HG03097 (cell line): ENCODE data around the gene GALNT15.

ENCODE experiments used
- ATAC-seq: cut with Tn5 transposase; IDR thresholded peaks from one replicate; pipeline ENCODE4 v1.9.1; 2021; ENCODE audit not compliant: unreplicated experiment, low FRiP score

Gene GALNT15

DNA sequence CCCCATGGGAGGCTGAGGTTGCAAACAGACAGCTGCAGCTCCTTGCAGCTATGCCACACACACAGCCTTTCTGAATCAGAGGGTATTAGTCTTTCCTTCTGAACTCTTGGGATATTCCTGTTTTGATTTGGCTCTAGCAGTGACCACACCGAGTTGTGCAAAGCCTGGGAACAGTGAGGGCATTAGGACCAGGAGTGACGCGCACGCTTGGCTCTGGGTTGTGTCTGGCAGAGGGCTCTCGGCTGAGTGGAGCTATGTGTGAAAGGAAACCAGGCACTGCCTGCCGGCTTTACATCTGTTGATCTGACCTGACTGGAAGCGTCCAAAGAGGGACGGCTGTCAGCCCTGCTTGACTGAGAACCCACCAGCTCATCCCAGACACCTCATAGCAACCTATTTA is at the start of gene GALNT15:
Gene GALNT15 (plus strand): TSS at position 292 of the 400 bp plus-strand sequence. CDS start 472 bp downstream, outside the sequence.
- ATAC-seq, result no peak

DNA sequence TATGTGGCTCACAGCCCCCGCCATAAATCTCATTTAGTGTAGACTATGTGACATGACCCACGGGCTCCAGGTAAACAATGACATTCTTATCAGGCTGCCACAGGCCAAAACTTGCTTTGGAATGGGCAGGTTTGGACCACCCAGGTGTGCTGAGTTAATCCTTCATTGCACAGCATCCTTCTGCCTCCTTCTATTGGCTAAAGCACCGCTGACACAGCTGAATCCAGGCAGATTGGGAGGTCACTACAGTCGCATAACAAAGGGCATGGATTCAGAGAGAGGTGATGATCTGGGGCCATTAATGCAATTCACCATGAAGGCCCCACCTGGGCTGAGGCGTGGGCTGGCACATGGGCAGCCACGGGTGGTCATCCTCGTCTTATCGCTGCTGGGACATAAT is 47.8 kb upstream of the GALNT15 start:
- no peak for ATAC-seq

DNA sequence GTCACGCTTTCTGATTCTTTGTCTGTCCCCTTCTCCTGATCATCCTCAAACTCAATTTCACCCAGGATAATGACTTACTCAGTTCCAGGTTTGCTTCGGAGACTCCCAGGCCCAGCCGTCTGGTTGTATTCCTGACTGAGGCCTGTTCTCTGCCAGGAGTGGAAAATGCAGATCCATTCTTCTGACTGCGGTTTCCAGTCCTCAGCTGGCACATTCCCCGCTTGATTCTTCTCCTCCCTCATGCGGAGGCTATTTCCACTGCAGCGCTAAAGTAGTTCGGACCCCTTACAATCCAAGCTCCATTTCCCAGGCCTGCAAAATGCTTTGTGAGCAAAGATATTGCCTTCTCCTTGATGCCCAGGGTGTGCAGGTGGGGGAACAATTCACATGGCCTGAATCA is 47.2 kb upstream of the GALNT15 start:
- no peak for ATAC-seq

GRCh38 chr3:16130066-16130465 is 44.4 kb upstream of the GALNT15 start:
- ATAC-seq, result no peak

DNA sequence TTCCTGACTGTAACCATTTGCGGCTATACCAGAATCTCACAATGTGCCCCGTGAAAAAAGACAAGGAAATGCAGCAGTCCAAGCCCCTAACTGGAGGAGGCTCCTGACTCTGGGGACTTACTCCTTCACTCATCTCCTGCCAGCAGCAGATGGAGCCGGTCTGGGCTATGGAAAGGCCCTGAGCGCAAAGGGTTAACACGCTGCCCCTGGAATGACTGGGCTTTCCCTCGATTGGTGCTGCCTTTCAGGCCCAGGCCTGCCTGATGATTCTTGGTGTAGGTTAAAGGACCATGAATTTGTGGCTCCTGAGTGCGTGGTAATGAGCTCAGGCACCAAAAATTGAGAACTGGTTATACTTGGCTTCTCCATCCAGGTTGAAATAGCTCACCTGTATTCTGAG is 42.3 kb upstream of the GALNT15 start:
- no peak for ATAC-seq

DNA sequence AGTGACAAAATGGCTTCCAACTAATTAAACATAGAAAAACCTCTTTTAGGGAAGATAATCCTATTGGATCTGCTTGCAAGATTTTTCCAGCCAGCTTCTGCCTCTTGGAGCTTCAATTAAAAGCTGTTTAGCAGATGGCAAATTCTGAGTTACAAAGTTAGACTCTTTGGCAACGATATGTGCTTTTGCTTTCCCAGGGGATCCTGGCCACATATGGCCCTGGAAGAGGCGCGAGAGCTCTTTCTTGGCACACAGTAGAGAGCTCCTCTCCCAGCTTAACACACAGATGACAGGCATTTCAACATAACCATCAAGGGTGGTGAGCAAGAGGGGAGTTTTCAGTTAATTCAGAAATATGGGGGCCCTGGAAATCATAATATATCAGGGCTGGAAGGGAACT is 41.6 kb upstream of the GALNT15 start:
- ATAC-seq, result no peak

- ATAC-seq, result no peak
These were observed 40.1 kb upstream of the GALNT15 start for GRCh38 chr3:16134173-16134928.

DNA sequence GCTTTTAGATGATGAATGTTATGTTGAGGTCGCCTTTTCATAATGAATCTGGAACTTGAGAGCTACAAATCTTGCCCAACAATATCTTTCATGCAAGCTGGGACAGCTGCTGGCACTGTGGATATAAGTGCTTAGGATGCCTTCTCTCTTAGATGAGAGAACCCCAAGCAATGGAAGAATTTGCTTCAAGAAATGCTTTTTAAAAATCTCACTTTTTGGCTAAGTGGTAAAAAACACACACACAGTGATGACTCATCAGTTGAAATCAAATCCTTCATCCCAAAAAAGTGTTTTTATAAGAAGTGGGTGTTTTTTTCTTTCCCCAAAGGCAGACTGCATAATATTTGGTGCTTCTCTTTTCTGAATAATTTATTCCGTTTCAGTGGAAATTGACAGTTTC is 38.4 kb upstream of the GALNT15 start:
- ATAC-seq, result no peak

DNA sequence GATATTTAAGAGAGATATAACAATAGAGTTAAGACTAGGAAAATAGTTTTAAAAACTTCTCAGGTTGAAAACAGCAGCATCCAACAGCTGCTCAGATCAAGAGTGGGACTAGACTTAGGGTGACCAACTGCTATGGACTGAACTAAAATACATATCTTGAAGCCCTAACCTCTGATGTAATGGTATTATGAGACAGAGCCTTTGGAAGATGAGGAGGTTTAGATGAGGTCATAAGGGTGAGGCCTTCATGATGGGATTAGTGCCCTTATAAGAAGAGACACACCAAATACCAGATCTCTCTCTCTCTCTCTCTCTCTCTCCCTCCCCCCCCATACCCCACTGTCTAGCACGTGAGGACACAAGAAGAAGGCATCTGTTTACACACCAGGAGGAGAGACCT is 37.4 kb upstream of the GALNT15 start:
- ATAC-seq, result no peak

- no peak for ATAC-seq
These were observed 36.5 kb upstream of the GALNT15 start for GRCh38 chr3:16137977-16138376.

DNA sequence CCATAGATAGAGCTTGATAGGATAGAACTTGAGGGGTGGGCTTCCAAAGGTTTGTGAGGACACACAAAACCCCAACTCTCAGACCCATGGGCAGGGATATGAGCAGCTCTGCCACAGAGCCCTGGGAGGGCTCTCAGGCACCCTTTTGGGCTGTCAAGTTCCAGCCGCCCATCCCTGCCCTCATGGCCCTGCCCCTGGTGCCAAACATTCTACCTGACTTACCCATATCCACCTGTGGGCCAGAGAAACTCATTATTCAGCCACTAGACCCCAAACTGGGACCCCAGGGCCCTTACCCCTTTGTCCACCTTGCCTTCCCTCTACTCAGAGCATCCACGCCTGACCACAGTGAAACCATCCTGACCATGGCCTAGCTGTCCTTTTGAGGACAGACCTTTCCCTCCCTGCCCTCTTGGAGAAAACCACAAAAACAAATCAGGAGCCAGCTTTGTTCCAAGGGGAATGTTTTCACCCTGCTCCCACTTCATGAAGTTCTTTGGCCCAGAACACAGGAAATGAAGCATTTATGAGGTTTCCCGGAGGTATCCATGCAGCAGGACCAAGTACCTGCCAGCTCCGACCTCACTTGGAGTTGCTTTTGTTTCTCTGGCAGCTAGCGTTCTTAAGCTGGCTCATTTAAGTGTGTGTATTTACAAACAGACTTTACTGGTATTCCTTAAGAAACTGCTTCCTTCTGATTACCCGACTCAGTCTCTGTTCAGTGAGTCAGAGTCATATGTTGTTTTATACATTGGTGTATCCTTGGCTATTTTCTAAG is 34.2 kb upstream of the GALNT15 start:
- ATAC-seq, result no peak

DNA sequence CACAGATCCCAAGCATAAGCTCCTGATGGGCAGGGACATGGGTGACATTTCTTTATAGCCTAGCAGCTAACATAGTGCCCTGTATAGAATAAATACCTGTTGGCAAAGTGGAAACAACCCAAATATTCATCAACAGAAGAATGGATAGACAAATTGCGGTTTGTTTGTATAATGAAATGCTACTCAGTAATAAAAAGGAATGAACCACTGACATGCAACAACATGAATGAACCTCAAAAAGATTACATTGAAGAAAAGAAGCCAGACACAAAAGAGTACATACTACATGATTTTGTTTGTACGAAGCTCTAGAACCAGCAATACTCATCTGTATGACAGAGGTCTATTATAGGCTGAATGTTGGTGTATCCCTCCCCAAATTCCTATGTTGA is 33.6 kb upstream of the GALNT15 start:
- ATAC-seq, result no peak

DNA sequence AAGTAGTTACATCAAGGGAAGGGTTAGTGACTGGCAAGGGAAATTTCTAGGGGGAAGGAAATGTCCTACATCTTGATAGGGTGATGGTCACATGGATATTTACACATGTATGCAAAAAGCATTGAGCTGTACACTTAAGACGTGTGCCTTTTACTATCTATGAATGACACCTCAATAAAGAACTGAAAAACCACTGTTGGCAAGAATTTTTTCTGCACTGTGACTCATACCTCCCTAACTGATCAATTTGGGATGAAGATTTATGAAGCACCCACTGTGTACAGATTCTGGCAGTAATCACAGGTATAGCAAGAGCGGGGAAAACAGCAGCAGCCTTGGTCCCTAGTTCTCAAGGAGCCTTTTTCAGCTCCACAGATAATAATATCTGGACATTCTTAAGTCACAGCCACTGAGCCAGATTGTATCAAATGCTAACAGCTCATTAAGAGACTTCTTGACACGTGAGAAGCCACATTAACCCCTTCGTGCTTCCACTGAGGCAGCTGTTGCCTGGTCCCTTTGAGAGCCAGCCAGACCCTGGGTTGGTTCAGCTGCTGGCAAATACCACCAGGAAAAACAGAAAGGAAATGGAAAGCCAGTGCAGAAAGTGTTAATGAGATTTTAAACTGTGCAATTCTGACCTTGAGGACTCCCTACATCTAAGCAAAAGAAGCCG is 32.0 kb upstream of the GALNT15 start:
- no peak for ATAC-seq

- no peak for ATAC-seq
These were observed 30.5 kb upstream of the GALNT15 start for GRCh38 chr3:16143861-16144447.

- no peak for ATAC-seq
These were observed 29.3 kb upstream of the GALNT15 start for GRCh38 chr3:16145176-16145575.

GRCh38 chr3:16146015-16146730 is 28.3 kb upstream of the GALNT15 start:
- no peak for ATAC-seq

GRCh38 chr3:16147220-16147994 is 27.1 kb upstream of the GALNT15 start:
- no peak for ATAC-seq

DNA sequence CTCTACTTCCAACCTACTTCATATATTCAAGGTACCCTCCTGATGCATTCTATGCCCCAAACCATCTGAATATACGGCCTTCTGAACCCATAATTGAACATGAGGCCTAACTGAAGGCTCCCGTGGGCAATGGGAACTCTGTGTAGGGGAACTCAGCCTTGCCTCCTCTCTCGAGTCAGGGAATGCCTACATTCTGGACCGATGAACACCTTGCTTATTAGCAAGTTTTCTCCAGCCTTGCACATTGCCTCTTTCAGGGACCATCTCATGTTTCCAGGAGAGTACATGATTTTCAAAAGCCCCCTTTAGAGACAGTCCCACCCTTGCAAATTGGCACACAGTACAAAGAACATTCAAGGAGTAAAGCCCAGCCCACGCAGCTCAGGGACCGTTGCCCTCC is 26.3 kb upstream of the GALNT15 start:
- ATAC-seq, result no peak

GRCh38 chr3:16148783-16149182 is 25.7 kb upstream of the GALNT15 start:
- ATAC-seq, result no peak

- ATAC-seq, result no peak
These were observed 24.2 kb upstream of the GALNT15 start for GRCh38 chr3:16150285-16150684.
